Caco-2 (cell line): ENCODE results near the gene LRRC74A. TPM values are rescaled to one million over a fixed set of nuclear protein-coding genes. Genes with fewer than 3 reads are reported as not detected.

ENCODE experiments used
- BruUV-seq: library from RNA; stranded (reverse); fragments of 400-500 nt; replicated peaks from 2 replicates; lab custom pipeline; 2021; lab: Mats Ljungman, UMichigan
- CTCF ChIA-PET: fragments of 300-600 bp; sonication (Branson Sonifier 250); formaldehyde crosslinking; loops from one replicate; lab custom pipeline; 2022; ENCODE audit warnings: antibody characterized with exemption; lab: Charles Lee
- POLR2A ChIA-PET: fragments of 300-600 bp; sonication (Branson Sonifier 250); formaldehyde crosslinking; loops from one replicate; lab custom pipeline; 2022; ENCODE audit warnings: antibody characterized with exemption; lab: Charles Lee
- DNase-seq, 2 experiments: peaks; one replicate each; pipeline versions ENCODE4 v3.0.0 to v3.0.0-alpha.2; 2020 to 2022
- H3K27me3 ChIP-seq: replicated peaks from 2 replicates; pipeline ENCODE4 v1.6.0; 2011; ENCODE audit warnings: low read length; ENCODE audit not compliant: control insufficient read depth, insufficient read depth
- H3K36me3 ChIP-seq: 2 replicates; pipeline ENCODE4 v1.5.1; 2011; ENCODE audit warnings: low read length; ENCODE audit not compliant: control insufficient read depth, insufficient read depth
- H3K4me1 ChIP-seq: fragments of 250-450 bp; sonication (Bioruptor Pico); 2 replicates; pipeline ENCODE4 v1.5.1; 2020; ENCODE audit warnings: mild to moderate bottlenecking
- H3K4me3 ChIP-seq: 2 replicates; pipeline ENCODE4 v1.5.1; 2011; ENCODE audit warnings: low read depth, mild to moderate bottlenecking, control low read depth, low read length
- H3K9me3 ChIP-seq: fragments of 250-450 bp; sonication (Bioruptor Pico); 2 replicates; pipeline ENCODE4 v1.5.1; 2020; ENCODE audit warnings: mild to moderate bottlenecking, moderate library complexity
- H3K27ac Mint-ChIP-seq: one replicate; pipeline ENCODE4 v1.8.0; 2022; ENCODE audit warnings: mixed read lengths; ENCODE audit not compliant: unreplicated experiment
- H3K27me3 Mint-ChIP-seq: one replicate; pipeline ENCODE4 v1.8.0; 2022; ENCODE audit warnings: mixed read lengths; ENCODE audit not compliant: insufficient read depth, unreplicated experiment
- H3K36me3 Mint-ChIP-seq: one replicate; pipeline ENCODE4 v1.8.0; 2022; ENCODE audit warnings: mild to moderate bottlenecking, mixed read lengths; ENCODE audit not compliant: insufficient read depth, unreplicated experiment
- H3K4me1 Mint-ChIP-seq: one replicate; pipeline ENCODE4 v1.8.0; 2022; ENCODE audit warnings: low read depth, mixed read lengths; ENCODE audit not compliant: unreplicated experiment
- H3K4me3 Mint-ChIP-seq: one replicate; pipeline ENCODE4 v1.8.0; 2022; ENCODE audit warnings: mild to moderate bottlenecking, moderate library complexity, mixed read lengths; ENCODE audit not compliant: unreplicated experiment
- H3K9me3 Mint-ChIP-seq: one replicate; pipeline ENCODE4 v1.8.0; 2022; ENCODE audit warnings: mixed read lengths; ENCODE audit not compliant: unreplicated experiment
- intact Hi-C: fragments of 100-400 bp; cut with micrococcal nuclease; formaldehyde crosslinking; loops from one replicate; pipeline ENCODE4 v1.10.0; 2022; ENCODE audit not compliant: unreplicated experiment
- total RNA-seq: library from RNA; stranded (reverse); gene quantifications from 2 replicates; pipeline ENCODE4 v1.2.3, GENCODE V29; 2022
- TF ChIP-seq, protein P1 (sequence below), 2 experiments: fragments of 200-600 bp in 1 of 2; IDR thresholded peaks; 1 replicate in 1 of 2; 2 replicates in 1 of 2; pipeline versions ENCODE4 v1.5.1 to v1.8.0; 2011 to 2022; ENCODE audit warnings: antibody characterized with exemption in 1 of 2, control low read depth in 1 of 2, inconsistent platforms in 1 of 2, low read depth in 1 of 2, low read length in 1 of 2, mild to moderate bottlenecking in 1 of 2, moderate library complexity in 1 of 2; ENCODE audit not compliant: insufficient read depth in 1 of 2, severe bottlenecking in 1 of 2, unreplicated experiment in 1 of 2

The LRRC74A gene
- total RNA-seq, 1 experiment from 2014 or later = not detected

DNA sequence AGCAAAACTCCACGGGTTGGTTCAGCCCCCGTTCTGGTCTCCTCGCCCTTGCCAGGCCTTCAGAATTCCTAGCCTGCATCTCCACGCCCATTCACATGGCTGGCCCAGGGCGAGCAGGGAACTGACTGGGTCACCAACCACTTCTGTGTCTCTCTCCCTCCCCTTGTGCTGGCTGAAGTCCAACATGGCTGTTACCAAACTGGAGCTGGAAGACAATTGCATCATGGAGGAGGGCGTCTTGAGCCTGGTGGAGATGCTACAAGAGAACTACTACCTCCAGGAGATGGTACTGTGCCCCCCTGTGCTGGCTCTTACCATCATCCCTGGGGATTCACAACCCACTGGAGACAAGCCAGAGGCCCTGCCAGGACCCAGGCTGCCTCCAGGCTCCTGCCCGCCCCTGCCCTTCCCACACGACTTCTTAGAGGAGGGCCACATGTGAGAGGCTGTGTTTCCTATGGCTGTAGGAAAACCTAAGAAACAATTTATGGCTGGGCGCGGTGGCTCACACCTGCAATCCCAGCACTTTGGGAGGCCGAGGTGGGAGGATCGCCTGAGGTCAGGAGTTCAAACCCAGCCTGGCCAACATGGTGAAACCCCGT is 9.9 kb downstream of the LRRC74A start:
- peaks cover 6% of the 10 kb centered on the region; the same call in 1 of the 2 replicates for H3K9me3 ChIP-seq
- H3K27me3 ChIP-seq = no peaks in the 10 kb centered on the region
- peaks cover 9% of the 10 kb centered on the region for H3K4me1 Mint-ChIP-seq
- H3K4me3 Mint-ChIP-seq = no peak overlapping the region
- no peaks in the 10 kb centered on the region for H3K9me3 Mint-ChIP-seq
- intact Hi-C loops = no loop called here
- H3K36me3 ChIP-seq = no peaks in the 10 kb centered on the region
- H3K27me3 Mint-ChIP-seq = peaks cover 3% of the 10 kb centered on the region
- peaks cover 12% of the 10 kb centered on the region for H3K4me1 ChIP-seq
- BruUV-seq = no TSS peak
- no peaks in the 10 kb centered on the region for H3K36me3 Mint-ChIP-seq
- TF ChIP-seq, protein P1, sequence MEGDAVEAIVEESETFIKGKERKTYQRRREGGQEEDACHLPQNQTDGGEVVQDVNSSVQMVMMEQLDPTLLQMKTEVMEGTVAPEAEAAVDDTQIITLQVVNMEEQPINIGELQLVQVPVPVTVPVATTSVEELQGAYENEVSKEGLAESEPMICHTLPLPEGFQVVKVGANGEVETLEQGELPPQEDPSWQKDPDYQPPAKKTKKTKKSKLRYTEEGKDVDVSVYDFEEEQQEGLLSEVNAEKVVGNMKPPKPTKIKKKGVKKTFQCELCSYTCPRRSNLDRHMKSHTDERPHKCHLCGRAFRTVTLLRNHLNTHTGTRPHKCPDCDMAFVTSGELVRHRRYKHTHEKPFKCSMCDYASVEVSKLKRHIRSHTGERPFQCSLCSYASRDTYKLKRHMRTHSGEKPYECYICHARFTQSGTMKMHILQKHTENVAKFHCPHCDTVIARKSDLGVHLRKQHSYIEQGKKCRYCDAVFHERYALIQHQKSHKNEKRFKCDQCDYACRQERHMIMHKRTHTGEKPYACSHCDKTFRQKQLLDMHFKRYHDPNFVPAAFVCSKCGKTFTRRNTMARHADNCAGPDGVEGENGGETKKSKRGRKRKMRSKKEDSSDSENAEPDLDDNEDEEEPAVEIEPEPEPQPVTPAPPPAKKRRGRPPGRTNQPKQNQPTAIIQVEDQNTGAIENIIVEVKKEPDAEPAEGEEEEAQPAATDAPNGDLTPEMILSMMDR (IDR thresholded peaks at IDR 0.05; ENCODE audit: insufficient read depth in 1 of 2, low read depth in 1 of 2, low read length in 1 of 2, severe bottlenecking in 1 of 2, unreplicated experiment in 1 of 2) = no peak
- no peak overlapping the region for H3K4me3 ChIP-seq
- ChIA-PET CTCF (no interaction called here), POLR2A (no interaction called here)
- DNase-seq = no peak
- H3K27ac Mint-ChIP-seq = no peak overlapping the region

DNA sequence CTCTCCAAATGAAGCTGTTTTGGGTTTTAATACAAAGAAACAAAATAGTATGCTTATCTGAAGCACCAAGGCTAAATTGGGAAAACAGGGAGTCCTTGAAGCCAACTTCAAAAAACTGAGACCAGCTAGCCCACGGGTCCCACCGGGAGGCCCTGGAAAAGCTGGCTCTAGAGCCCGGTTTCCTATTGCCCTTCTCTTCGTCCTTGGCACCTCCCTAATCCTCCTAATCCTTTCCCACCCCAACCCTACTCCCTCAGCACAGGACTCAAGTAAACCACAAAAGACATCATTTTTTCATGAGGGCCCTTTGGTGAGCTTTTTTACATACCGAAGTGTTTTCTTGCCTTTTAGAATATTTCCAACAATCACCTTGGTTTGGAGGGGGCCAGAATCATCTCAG is 11.3 kb downstream of the LRRC74A start:
- no peaks in the 10 kb centered on the region for H3K27me3 ChIP-seq
- TF ChIP-seq, protein P1 (IDR thresholded peaks at IDR 0.05; ENCODE audit: insufficient read depth in 1 of 2, low read depth in 1 of 2, low read length in 1 of 2, severe bottlenecking in 1 of 2, unreplicated experiment in 1 of 2) = no peak
- CTCF ChIA-PET = interaction anchor here (0.5 kb wide), 1 partner anchor 39 kb away, joined by 4 read pairs; no protein-coding TSS in a partner anchor
- no peak overlapping the region for H3K27ac Mint-ChIP-seq
- H3K4me3 ChIP-seq = no peak overlapping the region
- H3K4me1 ChIP-seq = peaks cover 12% of the 10 kb centered on the region
- H3K9me3 Mint-ChIP-seq = no peaks in the 10 kb centered on the region
- peaks cover 9% of the 10 kb centered on the region for H3K4me1 Mint-ChIP-seq
- DNase-seq = no peak
- peaks cover 3% of the 10 kb centered on the region for H3K27me3 Mint-ChIP-seq
- H3K4me3 Mint-ChIP-seq = no peak overlapping the region
- intact Hi-C loops = no loop called here
- no peaks in the 10 kb centered on the region for H3K36me3 Mint-ChIP-seq
- POLR2A ChIA-PET = no interaction called here
- H3K36me3 ChIP-seq = no peaks in the 10 kb centered on the region
- H3K9me3 ChIP-seq = no peaks in the 10 kb centered on the region
- no TSS peak for BruUV-seq

DNA sequence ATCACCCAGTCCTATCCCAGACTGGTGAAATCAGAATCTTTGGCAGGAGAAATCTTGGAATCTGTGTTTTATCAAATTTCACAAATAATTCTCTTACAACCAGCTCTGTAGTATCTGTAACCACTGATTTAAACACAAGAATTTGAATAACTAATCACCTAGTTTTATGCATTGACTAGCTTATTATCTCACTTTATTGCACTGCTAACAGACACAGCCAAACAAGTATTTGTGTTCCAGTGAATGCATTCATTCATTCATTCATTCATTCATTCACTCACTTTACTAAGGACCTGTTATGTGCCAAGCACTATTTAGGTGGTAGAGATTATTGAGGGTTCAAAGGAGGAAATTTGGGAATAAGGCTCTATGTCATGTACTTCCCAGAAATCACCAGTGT is 16.2 kb downstream of the LRRC74A start:
- no peaks in the 10 kb centered on the region for H3K36me3 Mint-ChIP-seq
- ChIA-PET CTCF (no interaction called here), POLR2A (no interaction called here)
- Histone ChIP-seq H3K36me3 (no peaks in the 10 kb centered on the region), H3K27me3 (no peaks in the 10 kb centered on the region; the same call in 1 of the 2 replicates), H3K4me3 (no peak overlapping the region), H3K9me3 (no peaks in the 10 kb centered on the region), H3K4me1 (no peaks in the 10 kb centered on the region)
- H3K4me3 Mint-ChIP-seq = no peak overlapping the region
- no peaks in the 10 kb centered on the region for H3K4me1 Mint-ChIP-seq
- intact Hi-C loops = no loop called here
- no TSS peak for BruUV-seq
- TF ChIP-seq, protein P1 (IDR thresholded peaks at IDR 0.05; ENCODE audit: insufficient read depth in 1 of 2, low read depth in 1 of 2, low read length in 1 of 2, severe bottlenecking in 1 of 2, unreplicated experiment in 1 of 2) = no peak
- no peak for DNase-seq
- no peaks in the 10 kb centered on the region for H3K9me3 Mint-ChIP-seq
- H3K27ac Mint-ChIP-seq = no peak overlapping the region
- peaks cover 10% of the 10 kb centered on the region for H3K27me3 Mint-ChIP-seq
